K562 (cell line): ENCODE measurements around the gene C1orf50. TPM values are rescaled to one million over a fixed set of nuclear protein-coding genes. Genes with fewer than 3 reads are reported as not detected.

Source experiments
- EHMT2 ChIP-seq: fragments of 450-650 bp; IDR thresholded peaks from 2 replicates; pipeline ENCODE4 v1.6.1; 2018; ENCODE audit warnings: antibody characterized with exemption
- MECOM ChIP-seq: fragments of 250-450 bp; sonication (Bioruptor Pico); IDR thresholded peaks from 2 replicates; pipeline ENCODE4 v1.8.0; 2022; ENCODE audit warnings: inconsistent platforms
- NFATC3 ChIP-seq: fragments of 450-650 bp; IDR thresholded peaks from 2 replicates; pipeline ENCODE4 v1.6.1; 2017; ENCODE audit warnings: mild to moderate bottlenecking
- STAT5B ChIP-seq: fragments of 250-450 bp; sonication (Bioruptor Pico); IDR thresholded peaks from 2 replicates; pipeline ENCODE4 v1.8.0; 2021; ENCODE audit warnings: mild to moderate bottlenecking, inconsistent platforms
- TCF15 ChIP-seq: fragments of 250-450 bp; sonication (Bioruptor Pico); IDR thresholded peaks from 2 replicates; pipeline ENCODE4 v1.8.0; 2022; ENCODE audit warnings: moderate library complexity, mild to moderate bottlenecking, inconsistent platforms
- U2AF2 ChIP-seq: fragments of 200-400 bp; formaldehyde crosslinking; optimal IDR thresholded peaks from 2 replicates; pipeline ENCODE3; 2017; ENCODE audit warnings: low read depth, mild to moderate bottlenecking, low read length
- ZBTB49 ChIP-seq: sonication (generic); formaldehyde crosslinking; IDR thresholded peaks from 2 replicates; pipeline ENCODE4 v1.8.0; 2022; ENCODE audit warnings: missing genetic modification reagents, mild to moderate bottlenecking, borderline replicate concordance
- ZNF316 ChIP-seq: fragments of 450-650 bp; IDR thresholded peaks from 2 replicates; pipeline ENCODE4 v1.6.1; 2016
- polyA plus RNA-seq, 8 experiments: library from polyadenylated mRNA; depleted of rRNA in 4 of 8; stranded (reverse) in 5 of 8; unstranded in 3 of 8; fragments of >200 nt; fragmentation: Nextera tagmentation in 2 of 8; fragmentation: Illumina TruSeq in 1 of 8; extraction: Ambion mirVana in 2 of 8; extraction: Trizol in 1 of 8; gene quantifications; 2 replicates each; pipeline versions ENCODE4 v1.2.1 to v1.2.3, GENCODE V29; 2011 to 2014; ENCODE audit warnings: inconsistent platforms in 1 of 8, missing spikeins in 1 of 8
- total RNA-seq, 7 experiments: library from RNA; depleted of rRNA in 6 of 7; stranded (reverse); fragments of >200 nt in 6 of 7; fragmentation: Illumina TruSeq in 2 of 7; extraction: Trizol in 2 of 7; gene quantifications; 2 replicates each; pipeline versions ENCODE4 v1.2.1 to v1.2.3, GENCODE V29; 2011 to 2021; ENCODE audit warnings: low replicate concordance in 1 of 7
- TF ChIP-seq, protein P1 (sequence below), 2 experiments: fragments of 450-650 bp; formaldehyde crosslinking in 1 of 2; IDR thresholded peaks; 2 replicates each; pipeline versions ENCODE4 v1.4.0 to v1.6.1; 2014 to 2020; ENCODE audit warnings: mild to moderate bottlenecking in 2 of 2, borderline replicate concordance in 1 of 2, low read depth in 1 of 2

C1orf50 gene
- total and polyA plus RNA-seq, 9 of the 15 experiments (the other 6 are each of a cell fraction or from before 2014, with no cell fraction given), result 0.55 to 13.9 (median 5.2) TPM

DNA sequence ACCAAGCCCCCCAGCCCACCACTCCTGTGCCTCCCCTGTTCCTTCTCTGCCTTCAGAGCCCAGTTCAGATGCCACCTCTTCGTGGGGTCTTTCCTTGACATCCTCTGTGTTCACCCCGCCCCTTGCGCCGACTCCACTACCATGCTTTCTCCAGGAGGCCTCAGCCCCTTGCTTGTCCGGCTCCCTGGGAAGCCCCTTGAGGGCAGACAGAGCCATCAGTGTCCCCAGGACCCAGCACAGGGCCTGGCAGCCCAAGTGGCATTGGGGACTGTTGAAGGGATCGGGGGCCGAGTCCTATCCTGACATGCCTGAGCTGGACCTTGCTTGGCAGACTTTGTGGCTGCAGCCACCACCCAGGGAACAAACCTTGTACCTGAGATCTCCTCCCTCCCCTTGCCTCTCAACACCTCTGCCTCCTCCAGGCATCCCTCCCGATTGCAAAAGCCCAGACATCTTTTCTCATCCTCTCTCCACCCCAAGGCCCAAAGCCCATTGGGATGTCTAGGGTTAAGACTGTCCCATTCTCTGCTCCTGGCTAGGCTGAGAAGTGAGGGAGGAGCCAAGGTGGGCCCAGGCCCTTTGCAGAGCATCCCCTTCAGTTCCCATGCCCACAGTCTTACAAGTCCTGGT, 30.4 kb upstream of the C1orf50 start (continued):
- TF ChIP-seq, protein P1, sequence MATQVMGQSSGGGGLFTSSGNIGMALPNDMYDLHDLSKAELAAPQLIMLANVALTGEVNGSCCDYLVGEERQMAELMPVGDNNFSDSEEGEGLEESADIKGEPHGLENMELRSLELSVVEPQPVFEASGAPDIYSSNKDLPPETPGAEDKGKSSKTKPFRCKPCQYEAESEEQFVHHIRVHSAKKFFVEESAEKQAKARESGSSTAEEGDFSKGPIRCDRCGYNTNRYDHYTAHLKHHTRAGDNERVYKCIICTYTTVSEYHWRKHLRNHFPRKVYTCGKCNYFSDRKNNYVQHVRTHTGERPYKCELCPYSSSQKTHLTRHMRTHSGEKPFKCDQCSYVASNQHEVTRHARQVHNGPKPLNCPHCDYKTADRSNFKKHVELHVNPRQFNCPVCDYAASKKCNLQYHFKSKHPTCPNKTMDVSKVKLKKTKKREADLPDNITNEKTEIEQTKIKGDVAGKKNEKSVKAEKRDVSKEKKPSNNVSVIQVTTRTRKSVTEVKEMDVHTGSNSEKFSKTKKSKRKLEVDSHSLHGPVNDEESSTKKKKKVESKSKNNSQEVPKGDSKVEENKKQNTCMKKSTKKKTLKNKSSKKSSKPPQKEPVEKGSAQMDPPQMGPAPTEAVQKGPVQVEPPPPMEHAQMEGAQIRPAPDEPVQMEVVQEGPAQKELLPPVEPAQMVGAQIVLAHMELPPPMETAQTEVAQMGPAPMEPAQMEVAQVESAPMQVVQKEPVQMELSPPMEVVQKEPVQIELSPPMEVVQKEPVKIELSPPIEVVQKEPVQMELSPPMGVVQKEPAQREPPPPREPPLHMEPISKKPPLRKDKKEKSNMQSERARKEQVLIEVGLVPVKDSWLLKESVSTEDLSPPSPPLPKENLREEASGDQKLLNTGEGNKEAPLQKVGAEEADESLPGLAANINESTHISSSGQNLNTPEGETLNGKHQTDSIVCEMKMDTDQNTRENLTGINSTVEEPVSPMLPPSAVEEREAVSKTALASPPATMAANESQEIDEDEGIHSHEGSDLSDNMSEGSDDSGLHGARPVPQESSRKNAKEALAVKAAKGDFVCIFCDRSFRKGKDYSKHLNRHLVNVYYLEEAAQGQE (IDR thresholded peaks at IDR 0.05; ENCODE audit: borderline replicate concordance), result no peak
- TF ChIP-seq, protein P1 (CRISPR knock-in tag; IDR thresholded peaks at IDR 0.05; ENCODE audit: low read depth), result no peak
- TF ChIP-seq TCF15 (CRISPR knock-in tag) (no peak), EHMT2 (no peak), NFATC3 (no peak), U2AF2 (no peak), ZNF316 (peak; percentile 24; the same call in 1 of the 2 replicates), MECOM (no peak), STAT5B (no peak), ZBTB49 (CRISPR knock-in tag) (no peak)
